B cell (primary cell): ENCODE results near the gene RIC8B. TPM values are rescaled to one million over a fixed set of nuclear protein-coding genes. Genes with fewer than 3 reads are reported as not detected.

Experiments used
- ATAC-seq: fragments of 200-7000 bp; cut with Tn5 transposase; one replicate; pipeline ENCODE4 v1.10.0; 2021; ENCODE audit warnings: low read depth, mild to moderate bottlenecking, moderate number of reproducible peaks, moderate library complexity
- CTCF ChIA-PET: fragments of 350-600 bp; sonication (Branson Sonifier 250); formaldehyde crosslinking; loops from one replicate; lab custom pipeline; 2021; ENCODE audit warnings: antibody characterized with exemption, inconsistent platforms; lab: Charles Lee
- POLR2A ChIA-PET: fragments of 350-600 bp; sonication (Branson Sonifier 250); formaldehyde crosslinking; loops from one replicate; lab custom pipeline; 2021; ENCODE audit warnings: antibody characterized with exemption; lab: Charles Lee
- DNase-seq: peaks from one replicate; pipeline ENCODE4 v3.0.0; 2013
- H2AFZ ChIP-seq: 2 replicates; pipeline ENCODE4 v1.6.1; 2012; ENCODE audit warnings: mild to moderate bottlenecking, low read depth, low read length; ENCODE audit not compliant: insufficient read depth, poor library complexity, severe bottlenecking
- H3K27ac ChIP-seq, 2 donors: 1 replicate in 1 of 2; 2 replicates in 1 of 2; pipeline ENCODE4 v1.5.1; 2012 to 2013; ENCODE audit warnings: low read length in 2 of 2, mild to moderate bottlenecking in 2 of 2, moderate library complexity in 1 of 2
- H3K27me3 ChIP-seq, 4 experiments: fragments of 200-600 bp in 1 of 4; sonication (generic) in 1 of 4; replicated peaks in 1 of 4; 1 replicate in 2 of 4; 2 replicates in 2 of 4; pipeline versions ENCODE4 v1.6.1 to v1.7.0; 2013 to 2016; ENCODE audit warnings: low read length in 3 of 4, mild to moderate bottlenecking in 2 of 4, mixed read lengths in 1 of 4, moderate library complexity in 1 of 4; ENCODE audit not compliant: insufficient read depth in 4 of 4, control insufficient read depth in 3 of 4; ENCODE audit errors: control extremely low read depth in 1 of 4
- H3K36me3 ChIP-seq, 2 experiments: replicated peaks in 1 of 2; 1 replicate in 1 of 2; 2 replicates in 1 of 2; pipeline versions ENCODE4 v1.6.1 to v1.7.1; 2013; ENCODE audit warnings: low read length in 1 of 2; ENCODE audit not compliant: insufficient read depth in 2 of 2, control insufficient read depth in 1 of 2; ENCODE audit errors: control extremely low read depth in 1 of 2, extremely low read depth in 1 of 2
- H3K4me1 ChIP-seq, 2 donors: fragments of 200-600 bp in 1 of 2; sonication (generic) in 1 of 2; 1 replicate in 1 of 2; 2 replicates in 1 of 2; pipeline versions ENCODE4 v1.5.1 to v1.6.1; 2013 to 2017; ENCODE audit warnings: low read length in 2 of 2; ENCODE audit not compliant: control insufficient read depth in 2 of 2, insufficient read depth in 2 of 2
- H3K4me2 ChIP-seq: replicated peaks from 2 replicates; pipeline ENCODE3; 2012; ENCODE audit warnings: mild to moderate bottlenecking, low read depth, low read length; ENCODE audit not compliant: poor library complexity, severe bottlenecking
- H3K4me3 ChIP-seq, 5 experiments: fragments of 200-600 bp in 1 of 5; sonication (generic) in 1 of 5; 1 replicate in 3 of 5; 2 replicates in 2 of 5; pipeline versions ENCODE4 v1.5.1 to v1.7.0; 2011 to 2016; ENCODE audit warnings: low read length in 4 of 5, mild to moderate bottlenecking in 4 of 5, low read depth in 2 of 5, control low read depth in 1 of 5, moderate library complexity in 1 of 5; ENCODE audit not compliant: insufficient read depth in 1 of 5; ENCODE audit errors: control extremely low read depth in 1 of 5, extremely low read depth in 1 of 5
- H3K79me2 ChIP-seq: fragments of 200-600 bp; sonication (generic); one replicate; pipeline ENCODE4 v1.6.0; 2016; ENCODE audit warnings: low read length; ENCODE audit not compliant: control insufficient read depth, insufficient read depth
- H3K9ac ChIP-seq: fragments of 200-600 bp; sonication (generic); 2 replicates; pipeline ENCODE4 v1.6.1; 2017; ENCODE audit warnings: mild to moderate bottlenecking, low read length, moderate library complexity
- H3K9me3 ChIP-seq, 3 donors: one replicate each; pipeline versions ENCODE4 v1.6.1 to v1.7.1; 2013; ENCODE audit warnings: low read length in 2 of 3; ENCODE audit not compliant: control insufficient read depth in 2 of 3, insufficient read depth in 1 of 3; ENCODE audit errors: control extremely low read depth in 1 of 3
- H4K20me1 ChIP-seq: 2 replicates; pipeline ENCODE4 v1.6.0; 2012; ENCODE audit warnings: mild to moderate bottlenecking, low read length; ENCODE audit not compliant: insufficient read depth, control insufficient read depth, poor library complexity, severe bottlenecking
- H3K27ac Mint-ChIP-seq: one replicate; pipeline ENCODE4 v1.8.0; 2021; ENCODE audit warnings: mixed read lengths
- H3K27me3 Mint-ChIP-seq: one replicate; pipeline ENCODE4 v1.8.0; 2021; ENCODE audit warnings: mixed read lengths
- H3K4me1 Mint-ChIP-seq: one replicate; pipeline ENCODE4 v1.8.0; 2021; ENCODE audit warnings: mixed read lengths
- H3K4me3 Mint-ChIP-seq: one replicate; pipeline ENCODE4 v1.8.0; 2021; ENCODE audit warnings: mixed read lengths
- H3K9me3 Mint-ChIP-seq: one replicate; pipeline ENCODE4 v1.8.0; 2022; ENCODE audit warnings: mixed read lengths; ENCODE audit not compliant: insufficient read depth
- EZH2 ChIP-seq: IDR thresholded peaks from 2 replicates; pipeline ENCODE4 v1.6.1; 2012; ENCODE audit warnings: borderline replicate concordance, low read depth, mild to moderate bottlenecking, moderate library complexity, low read length; ENCODE audit not compliant: insufficient read depth, poor library complexity, severe bottlenecking
- WGBS: methylation state at CpG from one replicate; pipeline ENCODE4 v1.1.5; 2013; ENCODE audit warnings: missing lambda C conversion rate; ENCODE audit not compliant: insufficient coverage; 5-methylcytosine and 5-hydroxymethylcytosine counted together
- intact Hi-C: fragments of 100-400 bp; cut with micrococcal nuclease; formaldehyde crosslinking; loops from one replicate; pipeline ENCODE4 v1.10.0; 2022
- polyA plus RNA-seq: library from polyadenylated mRNA; depleted of rRNA; stranded (reverse); fragments of >200 nt; gene quantifications from 2 replicates; pipeline ENCODE4 v1.2.3, GENCODE V29; 2012
- total RNA-seq, 2 donors: library from RNA; stranded (reverse); fragments of 120-200 nt in 1 of 2; gene quantifications; 1 replicate in 1 of 2; 2 replicates in 1 of 2; pipeline versions ENCODE4 v1.2.3 to v1.2.4, GENCODE V29; 2013 to 2022
- TF ChIP-seq, protein P1 (sequence below): fragments of 200-600 bp; IDR thresholded peaks from one replicate; pipeline ENCODE4 v1.8.0; 2022; ENCODE audit warnings: antibody characterized with exemption, mild to moderate bottlenecking

Gene RIC8B
- total and polyA plus RNA-seq, 2 donors (not counting 1 experiment from before 2014, with no cell fraction given): 3.0 to 14.8 TPM

DNA sequence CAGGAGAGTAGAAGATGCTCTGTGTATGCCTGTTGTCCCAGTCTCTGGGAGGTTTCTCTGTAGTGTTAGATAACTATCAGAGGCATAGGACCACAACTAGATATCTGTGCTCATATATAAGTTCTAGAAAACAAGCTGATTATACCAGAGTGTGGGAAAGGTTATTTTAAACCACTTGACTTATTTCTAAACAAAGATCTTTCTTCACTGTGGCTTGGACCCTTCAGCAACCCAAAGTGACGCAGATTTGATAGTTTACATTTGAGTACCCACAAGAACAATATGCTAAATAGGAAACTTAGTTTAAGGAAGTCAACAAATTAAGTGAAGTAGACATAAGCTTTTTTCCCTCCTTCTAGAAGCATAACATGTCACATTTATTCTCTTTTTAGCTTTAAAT lies 41.3 kb downstream of the RIC8B start:
- Histone ChIP-seq H2AFZ (no peak overlapping the region), H3K4me1 (no peaks in the 10 kb centered on the region), H3K79me2 (no peaks in the 10 kb centered on the region), H3K4me3 (no peak overlapping the region), H3K9ac (no peak overlapping the region), H3K36me3 (no peaks in the 10 kb centered on the region), H3K27ac (no peak overlapping the region), H3K27me3 (no peaks in the 10 kb centered on the region), H3K4me2 (no peak overlapping the region), H3K9me3 (no peaks in the 10 kb centered on the region), H4K20me1 (no peaks in the 10 kb centered on the region)
- Mint-ChIP-seq H3K9me3 (no peaks in the 10 kb centered on the region), H3K27ac (no peak overlapping the region), H3K4me1 (no peaks in the 10 kb centered on the region), H3K27me3 (no peaks in the 10 kb centered on the region), H3K4me3 (no peak overlapping the region)
- ATAC-seq (no peak), DNase-seq (no peak)
- no CpG with 5 or more reads among the region's 1 CpG for WGBS
- CTCF ChIA-PET: interaction anchor here (0.6 kb wide), 1 partner anchor 65 kb away, joined by 5 read pairs; no protein-coding TSS in a partner anchor
- POLR2A ChIA-PET: no interaction called here
- intact Hi-C loops: no loop called here
- TF ChIP-seq, protein P1, sequence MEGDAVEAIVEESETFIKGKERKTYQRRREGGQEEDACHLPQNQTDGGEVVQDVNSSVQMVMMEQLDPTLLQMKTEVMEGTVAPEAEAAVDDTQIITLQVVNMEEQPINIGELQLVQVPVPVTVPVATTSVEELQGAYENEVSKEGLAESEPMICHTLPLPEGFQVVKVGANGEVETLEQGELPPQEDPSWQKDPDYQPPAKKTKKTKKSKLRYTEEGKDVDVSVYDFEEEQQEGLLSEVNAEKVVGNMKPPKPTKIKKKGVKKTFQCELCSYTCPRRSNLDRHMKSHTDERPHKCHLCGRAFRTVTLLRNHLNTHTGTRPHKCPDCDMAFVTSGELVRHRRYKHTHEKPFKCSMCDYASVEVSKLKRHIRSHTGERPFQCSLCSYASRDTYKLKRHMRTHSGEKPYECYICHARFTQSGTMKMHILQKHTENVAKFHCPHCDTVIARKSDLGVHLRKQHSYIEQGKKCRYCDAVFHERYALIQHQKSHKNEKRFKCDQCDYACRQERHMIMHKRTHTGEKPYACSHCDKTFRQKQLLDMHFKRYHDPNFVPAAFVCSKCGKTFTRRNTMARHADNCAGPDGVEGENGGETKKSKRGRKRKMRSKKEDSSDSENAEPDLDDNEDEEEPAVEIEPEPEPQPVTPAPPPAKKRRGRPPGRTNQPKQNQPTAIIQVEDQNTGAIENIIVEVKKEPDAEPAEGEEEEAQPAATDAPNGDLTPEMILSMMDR: no peak
- no peak for TF ChIP-seq EZH2

DNA sequence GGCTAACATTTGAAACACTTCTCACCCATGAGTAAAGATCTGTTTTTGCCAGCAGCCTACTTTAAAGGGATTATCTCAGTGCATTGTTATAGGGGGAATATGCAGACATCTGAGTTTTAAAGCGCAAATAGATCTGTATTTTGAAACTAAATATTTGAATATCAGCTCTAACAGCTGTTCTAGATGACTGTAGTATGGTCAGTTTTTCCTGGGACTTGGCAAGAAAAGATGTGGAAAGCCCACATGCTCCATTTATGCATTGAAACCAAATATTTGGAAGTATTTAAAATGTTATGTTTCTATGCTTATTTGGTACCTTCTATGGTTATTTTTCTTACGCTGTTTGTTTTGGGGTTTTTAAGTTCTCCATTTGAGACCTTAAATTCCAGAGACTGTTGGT lies 41.7 kb downstream of the RIC8B start:
- TF ChIP-seq EZH2: no peak
- TF ChIP-seq, protein P1: no peak
- Mint-ChIP-seq H3K9me3 (no peaks in the 10 kb centered on the region), H3K4me3 (no peak overlapping the region), H3K27ac (no peak overlapping the region), H3K4me1 (no peaks in the 10 kb centered on the region), H3K27me3 (no peaks in the 10 kb centered on the region)
- intact Hi-C loops: no loop called here
- CTCF ChIA-PET: no interaction called here
- H3K4me1 ChIP-seq: no peaks in the 10 kb centered on the region
- H3K36me3 ChIP-seq: no peaks in the 10 kb centered on the region
- WGBS: no CpG with 5 or more reads among the region's 2 CpGs
- H3K4me2 ChIP-seq: no peak overlapping the region
- H3K27me3 ChIP-seq: no peaks in the 10 kb centered on the region
- H3K9ac ChIP-seq: no peak overlapping the region
- H3K27ac ChIP-seq: no peak overlapping the region
- no peak overlapping the region for H3K4me3 ChIP-seq
- POLR2A ChIA-PET: no interaction called here
- DNase-seq (no peak), ATAC-seq (no peak)
- H3K79me2 ChIP-seq: no peaks in the 10 kb centered on the region
- no peak overlapping the region for H2AFZ ChIP-seq
- no peaks in the 10 kb centered on the region for H3K9me3 ChIP-seq
- no peaks in the 10 kb centered on the region for H4K20me1 ChIP-seq
